GM10266 (cell line): ENCODE results near the gene COLEC11.
"Not testable (repeated sequence)": the region's sequence is repeated elsewhere in the genome, so short reads cannot be mapped to it uniquely, and the experiment has no call there.

Source experiments
- DNase-seq: peaks from one replicate; pipeline ENCODE4 v3.0.0; 2012; ENCODE audit errors: extremely low spot score
- TF ChIP-seq, protein P1 (sequence below): IDR thresholded peaks from 2 replicates; pipeline ENCODE4 v1.5.1; 2012; ENCODE audit warnings: mild to moderate bottlenecking, low read depth; ENCODE audit not compliant: control insufficient read depth, insufficient read depth; ENCODE audit errors: missing control alignments

The COLEC11 gene

DNA sequence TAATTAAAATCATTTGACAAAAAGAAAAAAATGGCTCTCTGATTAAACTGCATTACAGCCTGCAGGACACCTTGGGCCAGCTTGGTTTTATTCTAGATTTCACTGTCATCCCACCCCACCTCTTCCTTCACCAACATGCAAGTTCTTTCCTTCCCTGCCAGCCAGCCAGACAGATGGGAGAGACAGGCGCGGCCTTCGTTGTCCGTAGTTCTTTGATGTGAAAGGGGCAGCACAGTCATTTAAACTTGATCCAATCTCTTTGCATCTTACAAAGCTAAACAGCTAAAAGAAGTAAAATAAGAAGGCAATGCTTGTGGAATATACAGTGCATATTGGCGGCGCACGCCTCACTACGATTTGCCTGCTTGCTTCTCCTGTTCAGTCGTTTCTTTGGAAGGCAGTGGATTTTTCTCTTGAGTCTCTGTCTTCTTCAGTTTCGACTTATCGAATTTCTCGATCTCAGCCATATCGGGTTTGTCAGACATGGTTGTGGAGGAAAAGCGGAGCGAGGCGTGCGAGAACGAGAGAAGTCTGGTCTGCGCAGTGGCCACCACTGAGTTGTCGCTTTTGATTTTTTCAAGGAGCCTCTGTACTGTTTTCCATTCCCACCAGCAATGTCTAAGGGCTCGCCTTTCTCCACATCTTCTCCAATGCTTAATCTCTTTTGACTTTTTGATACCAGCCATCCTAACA, 22.4 kb downstream of the COLEC11 start:
- TF ChIP-seq, protein P1, sequence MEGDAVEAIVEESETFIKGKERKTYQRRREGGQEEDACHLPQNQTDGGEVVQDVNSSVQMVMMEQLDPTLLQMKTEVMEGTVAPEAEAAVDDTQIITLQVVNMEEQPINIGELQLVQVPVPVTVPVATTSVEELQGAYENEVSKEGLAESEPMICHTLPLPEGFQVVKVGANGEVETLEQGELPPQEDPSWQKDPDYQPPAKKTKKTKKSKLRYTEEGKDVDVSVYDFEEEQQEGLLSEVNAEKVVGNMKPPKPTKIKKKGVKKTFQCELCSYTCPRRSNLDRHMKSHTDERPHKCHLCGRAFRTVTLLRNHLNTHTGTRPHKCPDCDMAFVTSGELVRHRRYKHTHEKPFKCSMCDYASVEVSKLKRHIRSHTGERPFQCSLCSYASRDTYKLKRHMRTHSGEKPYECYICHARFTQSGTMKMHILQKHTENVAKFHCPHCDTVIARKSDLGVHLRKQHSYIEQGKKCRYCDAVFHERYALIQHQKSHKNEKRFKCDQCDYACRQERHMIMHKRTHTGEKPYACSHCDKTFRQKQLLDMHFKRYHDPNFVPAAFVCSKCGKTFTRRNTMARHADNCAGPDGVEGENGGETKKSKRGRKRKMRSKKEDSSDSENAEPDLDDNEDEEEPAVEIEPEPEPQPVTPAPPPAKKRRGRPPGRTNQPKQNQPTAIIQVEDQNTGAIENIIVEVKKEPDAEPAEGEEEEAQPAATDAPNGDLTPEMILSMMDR = no peak
- DNase-seq = no peak

GRCh38 chr2:3618367-3618766, 23.5 kb downstream of the COLEC11 start:
- TF ChIP-seq, protein P1 = no peak
- DNase-seq = no peak

GRCh38 chr2:3619033-3619432, 24.1 kb downstream of the COLEC11 start:
- TF ChIP-seq, protein P1 = no peak
- no peak for DNase-seq

DNA sequence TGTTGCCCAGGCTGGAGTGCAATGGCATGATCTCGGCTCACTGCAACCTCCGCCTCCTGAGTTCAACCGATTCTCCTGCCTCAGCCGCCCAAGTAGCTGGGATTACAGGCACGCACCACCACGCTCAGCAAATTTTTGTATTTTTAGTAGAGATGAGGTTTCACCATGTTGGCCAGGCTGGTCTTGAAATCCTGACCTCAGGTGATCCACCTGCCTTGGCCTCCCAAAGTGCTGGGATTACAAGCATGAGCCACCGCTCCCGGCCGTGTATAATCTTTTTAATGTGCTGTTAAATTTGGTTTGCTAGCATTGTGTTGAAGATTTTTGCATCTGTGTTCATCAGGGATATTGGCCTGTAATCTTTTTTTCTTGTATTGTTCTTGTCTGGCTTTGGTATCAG, 24.7 kb downstream of the COLEC11 start:
- DNase-seq = not testable (repeated sequence)

DNA sequence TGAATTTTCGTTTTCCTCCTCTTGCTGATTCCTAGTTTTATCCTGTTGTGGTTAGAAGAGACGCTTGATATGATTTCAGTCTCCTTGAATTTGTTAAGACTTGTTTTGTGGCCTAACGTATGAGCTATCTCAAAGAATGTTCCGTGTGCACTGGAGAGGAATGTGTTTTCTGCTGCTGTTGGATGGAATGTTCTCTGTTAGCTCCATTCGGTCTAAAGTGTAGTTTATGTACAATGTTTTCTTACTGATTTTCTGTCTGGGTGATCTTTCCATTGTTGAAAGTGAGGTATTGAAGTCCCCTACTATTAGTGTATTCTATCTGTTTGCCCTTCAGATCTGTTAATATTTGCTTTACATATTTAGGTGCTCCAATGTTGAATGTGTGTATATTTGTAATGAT, 25.9 kb downstream of the COLEC11 start:
- DNase-seq = no peak
- TF ChIP-seq, protein P1 = no peak

- DNase-seq = no peak
- TF ChIP-seq, protein P1 = no peak
These were observed 28.1 kb downstream of the COLEC11 start for GRCh38 chr2:3622967-3623366.

DNA sequence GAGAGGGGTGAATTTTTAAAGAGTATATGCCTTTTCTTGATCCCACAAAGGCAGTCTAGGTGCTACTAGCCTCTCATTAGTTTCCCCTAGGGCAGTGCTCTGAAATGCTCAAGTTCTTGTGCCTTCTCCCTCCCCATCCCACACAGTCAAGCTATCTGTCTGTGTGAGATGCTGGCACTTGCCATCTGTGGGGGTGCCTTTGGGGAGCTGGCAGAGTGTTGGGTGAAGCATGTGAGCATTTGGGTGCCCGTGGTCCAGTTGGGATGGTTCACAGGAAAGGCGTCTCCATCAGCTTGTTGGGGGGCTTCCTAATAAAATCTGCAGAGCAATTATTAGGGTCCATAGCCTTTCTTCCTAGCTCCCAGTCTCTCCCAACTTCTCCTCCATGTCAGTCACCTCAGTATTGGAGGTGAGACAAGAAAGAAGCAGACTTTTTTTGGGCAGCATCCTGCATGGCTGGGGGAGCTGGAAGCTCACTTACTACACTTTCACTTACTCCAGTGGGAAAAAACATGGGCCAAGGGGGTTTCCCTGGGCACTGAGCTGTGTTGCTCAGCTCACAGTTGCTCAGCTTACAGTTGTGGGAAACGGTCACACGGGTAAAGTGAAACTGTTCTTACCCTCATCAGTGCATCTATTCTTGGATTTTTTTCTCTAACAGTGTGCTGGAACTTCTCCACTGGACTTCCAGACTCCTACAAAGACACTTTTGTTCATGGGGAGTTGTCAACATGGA, 29.3 kb downstream of the COLEC11 start:
- peak; percentile 62 for DNase-seq
- TF ChIP-seq, protein P1 = no peak
